Trophoblast cell (in vitro differentiated cells and primary cell): ENCODE results near the gene FOXB1. TPM values are rescaled to one million over a fixed set of nuclear protein-coding genes. Genes with fewer than 3 reads are reported as not detected.

Source experiments
- DNase-seq, 2 donors: peaks; one replicate each; pipeline ENCODE4 v3.0.0-alpha.2; 2016
- H2AFZ ChIP-seq: 2 replicates; pipeline ENCODE4 v1.6.1; 2013; ENCODE audit warnings: low read length, moderate library complexity, mild to moderate bottlenecking; ENCODE audit not compliant: insufficient read depth, poor library complexity
- H2AK5ac ChIP-seq: 2 replicates; pipeline ENCODE4 v1.6.1; 2013; ENCODE audit warnings: mild to moderate bottlenecking, low read length
- H2BK120ac ChIP-seq: 2 replicates; pipeline ENCODE4 v1.6.1; 2013; ENCODE audit warnings: low read length, mild to moderate bottlenecking, moderate library complexity; ENCODE audit not compliant: insufficient read depth, poor library complexity
- H2BK12ac ChIP-seq: 2 replicates; pipeline ENCODE4 v1.6.1; 2013; ENCODE audit warnings: mild to moderate bottlenecking, low read length, moderate library complexity
- H2BK5ac ChIP-seq: 2 replicates; pipeline ENCODE4 v1.6.1; 2013; ENCODE audit warnings: low read length, low read depth, moderate library complexity, mild to moderate bottlenecking; ENCODE audit not compliant: poor library complexity
- H3K14ac ChIP-seq: 2 replicates; pipeline ENCODE4 v1.6.1; 2013; ENCODE audit warnings: mild to moderate bottlenecking, low read length
- H3K18ac ChIP-seq: 2 replicates; pipeline ENCODE4 v1.6.1; 2013; ENCODE audit warnings: mild to moderate bottlenecking, low read length
- H3K23ac ChIP-seq: 2 replicates; pipeline ENCODE4 v1.6.1; 2013; ENCODE audit warnings: low read length
- H3K27ac ChIP-seq: 2 replicates; pipeline ENCODE4 v1.5.1; 2013; ENCODE audit warnings: low read depth, mild to moderate bottlenecking, inconsistent platforms, low read length, moderate library complexity
- H3K27me3 ChIP-seq: 2 replicates; pipeline ENCODE4 v1.6.1; 2013; ENCODE audit warnings: inconsistent platforms, mild to moderate bottlenecking, low read length, moderate library complexity; ENCODE audit not compliant: insufficient read depth
- H3K36me3 ChIP-seq, 2 experiments: 1 replicate in 1 of 2; 2 replicates in 1 of 2; pipeline ENCODE4 v1.6.1; 2013; ENCODE audit warnings: low read length in 2 of 2, mild to moderate bottlenecking in 2 of 2, moderate library complexity in 1 of 2; ENCODE audit not compliant: insufficient read depth in 2 of 2, control insufficient read depth in 1 of 2
- H3K4ac ChIP-seq: 2 replicates; pipeline ENCODE4 v1.6.1; 2013; ENCODE audit warnings: low read depth, mild to moderate bottlenecking, low read length, moderate library complexity
- H3K4me1 ChIP-seq, 2 experiments: 1 replicate in 1 of 2; 2 replicates in 1 of 2; pipeline ENCODE4 v1.6.1; 2013; ENCODE audit warnings: low read length in 2 of 2, mild to moderate bottlenecking in 2 of 2, moderate library complexity in 1 of 2; ENCODE audit not compliant: insufficient read depth in 2 of 2, control insufficient read depth in 1 of 2
- H3K4me2 ChIP-seq: 2 replicates; pipeline ENCODE4 v1.6.1; 2013; ENCODE audit warnings: inconsistent platforms, mild to moderate bottlenecking, low read length, moderate library complexity
- H3K4me3 ChIP-seq: 2 replicates; pipeline ENCODE4 v1.5.1; 2013; ENCODE audit warnings: mild to moderate bottlenecking, low read depth, low read length, inconsistent platforms
- H3K79me1 ChIP-seq: one replicate; pipeline ENCODE4 v1.6.1; 2013; ENCODE audit warnings: low read length
- H3K79me2 ChIP-seq: 2 replicates; pipeline ENCODE4 v1.6.1; 2013; ENCODE audit warnings: low read length, mild to moderate bottlenecking; ENCODE audit not compliant: control insufficient read depth, insufficient read depth, poor library complexity
- H3K9ac ChIP-seq: 2 replicates; pipeline ENCODE4 v1.6.1; 2013; ENCODE audit warnings: mild to moderate bottlenecking, low read length
- H3K9me3 ChIP-seq: 2 replicates; pipeline ENCODE4 v1.6.1; 2013; ENCODE audit warnings: low read depth, mild to moderate bottlenecking, control low read depth, inconsistent platforms, low read length; ENCODE audit not compliant: insufficient read depth
- H4K12ac ChIP-seq: 2 replicates; pipeline ENCODE4 v1.6.1; 2013; ENCODE audit warnings: low read depth, mild to moderate bottlenecking, low read length, moderate library complexity
- H4K8ac ChIP-seq: 2 replicates; pipeline ENCODE4 v1.6.1; 2013; ENCODE audit warnings: low read depth, mild to moderate bottlenecking, low read length, moderate library complexity
- H4K91ac ChIP-seq: one replicate; pipeline ENCODE4 v1.6.1; 2013; ENCODE audit warnings: low read depth, mild to moderate bottlenecking, low read length, moderate library complexity
- WGBS: extraction: QIAGEN DNeasy Blood & Tissue Kit; methylation state at CpG from one replicate; pipeline ENCODE4 v1.1.7; 2013; ENCODE audit warnings: missing lambda C conversion rate; ENCODE audit not compliant: insufficient read length, insufficient coverage; ENCODE audit errors: extremely low coverage; 5-methylcytosine and 5-hydroxymethylcytosine counted together
- polyA plus RNA-seq: library from polyadenylated mRNA; stranded (reverse); fragments of 200-250 nt; gene quantifications from 2 replicates; pipeline ENCODE4 v1.2.3, GENCODE V29; 2013

Gene FOXB1
- polyA plus RNA-seq = 0.04 and 0.05 TPM in 2 replicates

DNA sequence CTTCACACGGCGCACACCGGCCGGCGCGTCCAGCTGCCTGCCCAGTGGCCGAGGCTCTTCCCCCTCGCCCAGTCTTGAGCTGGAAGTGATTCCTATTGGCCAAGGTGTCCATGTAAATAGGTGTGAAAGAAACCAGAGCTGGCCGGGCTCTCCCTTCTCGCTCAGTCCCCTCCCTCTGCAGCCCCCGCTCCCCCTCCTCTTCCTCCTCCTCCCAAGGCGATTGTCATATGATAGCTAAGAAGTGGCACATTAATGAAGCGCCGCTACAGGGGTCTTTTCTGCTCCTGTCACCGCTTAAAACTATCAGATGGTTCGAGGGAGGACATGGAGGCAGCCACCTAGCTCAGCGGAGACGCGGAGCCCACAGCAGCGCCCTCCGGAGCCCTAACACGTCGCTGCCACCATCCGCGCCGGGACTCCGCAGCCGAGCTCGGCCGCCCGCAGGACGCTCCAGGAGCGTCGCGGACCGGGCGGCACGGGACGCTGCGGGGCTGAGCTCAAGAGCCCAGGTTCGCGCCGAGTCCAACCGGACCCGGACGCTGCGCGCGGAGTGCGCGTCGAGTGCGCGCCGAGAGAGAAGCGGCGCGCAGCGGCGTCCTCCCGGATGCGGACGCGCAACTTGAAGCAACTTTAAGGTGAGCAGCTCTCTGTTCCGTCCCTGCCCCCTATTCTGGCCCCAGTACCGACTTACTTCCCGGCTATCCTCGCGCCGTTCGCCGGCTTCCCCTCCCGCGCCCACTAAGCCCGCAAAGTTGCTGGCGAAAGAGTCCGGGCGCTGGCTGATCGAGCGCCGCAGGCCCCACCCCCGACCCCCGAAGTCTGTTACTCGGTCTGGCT lies at the start of gene FOXB1:
FOXB1 (plus strand) TSS at position 303 of the 837 bp plus-strand sequence. CDS start 653 bp downstream, outside the sequence.
- Histone ChIP-seq H3K79me1 (no peaks in the 10 kb centered on the region), H3K79me2 (no peaks in the 10 kb centered on the region), H3K27me3 (peaks cover 76% of the 10 kb centered on the region), H2BK12ac (no peak within 1 kb of the TSS), H2AK5ac (no peak within 1 kb of the TSS), H3K18ac (no peak within 1 kb of the TSS), H3K9me3 (peaks cover 8% of the 10 kb centered on the region), H3K36me3 (no peaks in the 10 kb centered on the region), H3K4me1 (peaks cover 16 to 19% of the 10 kb centered on the region in 2 experiments), H2BK120ac (no peak within 1 kb of the TSS), H2AFZ (peak within 1 kb of the TSS; percentile 72), H4K8ac (no peak within 1 kb of the TSS), H3K14ac (no peak within 1 kb of the TSS), H2BK5ac (no peak within 1 kb of the TSS), H3K27ac (no peak within 1 kb of the TSS), H3K23ac (no peak within 1 kb of the TSS), H3K4me3 (peak within 1 kb of the TSS; percentile 62), H3K9ac (no peak within 1 kb of the TSS), H4K91ac (no peak within 1 kb of the TSS), H3K4me2 (peak within 1 kb of the TSS; percentile 100), H3K4ac (no peak within 1 kb of the TSS), H4K12ac (no peak within 1 kb of the TSS)
- WGBS = no CpG with 5 or more reads among the region's 84 CpGs
- peak; percentile 86 to 90 for DNase-seq

DNA sequence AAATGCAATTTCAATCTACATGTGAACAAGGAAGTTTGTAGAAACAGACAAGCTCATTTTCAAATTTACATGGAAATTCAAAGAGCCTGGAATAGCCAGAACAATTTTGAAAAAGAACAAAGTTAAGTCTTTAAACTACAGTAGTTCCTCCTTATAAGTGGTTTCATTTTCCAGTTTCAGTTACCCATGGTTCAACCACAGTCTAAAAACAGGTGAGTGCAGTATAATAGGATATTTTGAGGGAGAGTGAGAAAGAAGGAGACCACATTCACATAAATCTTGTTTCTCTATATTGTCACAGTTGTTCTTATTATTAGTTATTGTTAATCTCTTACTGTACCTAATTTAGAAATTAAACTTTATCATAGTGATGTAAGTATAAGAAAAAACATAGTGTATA lies 45.8 kb upstream of the FOXB1 start:
- Histone ChIP-seq H3K4me2 (no peak overlapping the region), H3K4me1 (no peaks in the 10 kb centered on the region), H2AFZ (no peak overlapping the region)

GRCh38 chr15:59960318-59960717 lies 43.8 kb upstream of the FOXB1 start:
- Histone ChIP-seq H2BK120ac (no peak overlapping the region), H2AK5ac (no peak overlapping the region), H4K12ac (no peak overlapping the region), H3K14ac (no peak overlapping the region), H3K27ac (no peak overlapping the region), H2BK12ac (no peak overlapping the region), H3K36me3 (no peaks in the 10 kb centered on the region), H3K4me3 (no peak overlapping the region), H3K18ac (no peak overlapping the region), H3K79me2 (no peaks in the 10 kb centered on the region), H4K8ac (no peak overlapping the region), H2BK5ac (no peak overlapping the region), H3K4me1 (no peaks in the 10 kb centered on the region), H2AFZ (no peak overlapping the region), H3K9me3 (no peaks in the 10 kb centered on the region), H3K79me1 (no peaks in the 10 kb centered on the region), H4K91ac (no peak overlapping the region), H3K27me3 (no peaks in the 10 kb centered on the region), H3K9ac (no peak overlapping the region), H3K23ac (no peak overlapping the region), H3K4ac (no peak overlapping the region), H3K4me2 (no peak overlapping the region)
- no peak for DNase-seq

More for the DNA sequence above, 45.8 kb upstream of the FOXB1 start:
- H2BK12ac ChIP-seq = no peak overlapping the region
- no peaks in the 10 kb centered on the region for H3K27me3 ChIP-seq
- H3K14ac ChIP-seq = no peak overlapping the region
- H3K79me1 ChIP-seq = no peaks in the 10 kb centered on the region
- no peaks in the 10 kb centered on the region for H3K9me3 ChIP-seq
- no peak overlapping the region for H2BK5ac ChIP-seq
- no peaks in the 10 kb centered on the region for H3K36me3 ChIP-seq
- H2AK5ac ChIP-seq = no peak overlapping the region
- H3K4me3 ChIP-seq = no peak overlapping the region
- H2BK120ac ChIP-seq = no peak overlapping the region
- no peak overlapping the region for H4K8ac ChIP-seq
- DNase-seq = no peak
- no peak overlapping the region for H3K23ac ChIP-seq
- no peak overlapping the region for H3K4ac ChIP-seq
- no peak overlapping the region for H3K18ac ChIP-seq
- no peaks in the 10 kb centered on the region for H3K79me2 ChIP-seq
- no peak overlapping the region for H3K9ac ChIP-seq
- no peak overlapping the region for H4K12ac ChIP-seq
- H4K91ac ChIP-seq = no peak overlapping the region
- H3K27ac ChIP-seq = no peak overlapping the region

GRCh38 chr15:59963322-59963721 lies 40.8 kb upstream of the FOXB1 start:
- Histone ChIP-seq H3K79me2 (no peaks in the 10 kb centered on the region), H3K23ac (no peak overlapping the region), H3K4me2 (no peak overlapping the region), H3K9me3 (no peaks in the 10 kb centered on the region), H3K18ac (no peak overlapping the region), H3K4ac (no peak overlapping the region), H2BK120ac (no peak overlapping the region), H2BK12ac (no peak overlapping the region), H4K12ac (no peak overlapping the region), H4K8ac (no peak overlapping the region), H4K91ac (no peak overlapping the region), H3K4me3 (no peak overlapping the region), H2AFZ (no peak overlapping the region), H3K14ac (no peak overlapping the region), H3K36me3 (no peaks in the 10 kb centered on the region), H3K9ac (no peak overlapping the region), H2BK5ac (no peak overlapping the region), H3K79me1 (no peaks in the 10 kb centered on the region), H3K27me3 (no peaks in the 10 kb centered on the region), H3K4me1 (no peaks in the 10 kb centered on the region), H3K27ac (no peak overlapping the region), H2AK5ac (no peak overlapping the region)
- no CpG with 5 or more reads among the region's 1 CpG for WGBS
- no peak for DNase-seq
